Hypothalamus (tissue), 51 donors: ENCODE measurements around the gene UBTD1.
"Not testable (repeated sequence)": the region's sequence is repeated elsewhere in the genome, so short reads cannot be mapped to it uniquely, and the experiment has no call there.

Source experiments
- DNase-seq, 51 donors: peaks; one replicate each; lab custom pipeline; 2025; lab: John Stamatoyannopoulos, UW

UBTD1 gene

GRCh38 chr10:97511711-97512440 lies 13.2 kb downstream of the UBTD1 start:
- DNase-seq: no peak

- no peak for DNase-seq
These were observed 14.3 kb downstream of the UBTD1 start for GRCh38 chr10:97512993-97513392.

GRCh38 chr10:97514344-97514743 lies 15.6 kb downstream of the UBTD1 start:
- DNase-seq: no peak

GRCh38 chr10:97515271-97515978 lies 16.7 kb downstream of the UBTD1 start:
- DNase-seq: no peak

- DNase-seq: no peak
These were observed 18.5 kb downstream of the UBTD1 start for GRCh38 chr10:97517096-97517750.

GRCh38 chr10:97517778-97518300 lies 19.1 kb downstream of the UBTD1 start:
- DNase-seq: no peak

GRCh38 chr10:97518301-97519043 lies 19.7 kb downstream of the UBTD1 start:
- DNase-seq: no peak

- no peak for DNase-seq
These were observed 20.6 kb downstream of the UBTD1 start for GRCh38 chr10:97519342-97519741.

GRCh38 chr10:97520520-97520919 lies 21.8 kb downstream of the UBTD1 start:
- DNase-seq: no peak

GRCh38 chr10:97520978-97521761 lies 22.4 kb downstream of the UBTD1 start:
- DNase-seq: no peak

- DNase-seq: no peak
These were observed 23.3 kb downstream of the UBTD1 start for GRCh38 chr10:97522071-97522470.

- DNase-seq: no peak
These were observed 24.2 kb downstream of the UBTD1 start for GRCh38 chr10:97522937-97523336.

GRCh38 chr10:97525086-97525485 lies 26.4 kb downstream of the UBTD1 start:
- no peak for DNase-seq

- DNase-seq: no peak
These were observed 27.0 kb downstream of the UBTD1 start for GRCh38 chr10:97525683-97526110.

GRCh38 chr10:97528876-97529275 lies 30.2 kb downstream of the UBTD1 start:
- not testable (repeated sequence) for DNase-seq

- DNase-seq: no peak
These were observed 31.2 kb downstream of the UBTD1 start for GRCh38 chr10:97529685-97530465.

GRCh38 chr10:97531401-97531986 lies 32.8 kb downstream of the UBTD1 start:
- no peak for DNase-seq

- peak in 33 of 51 donors; percentile 9 to 82 (median 46) for DNase-seq
These were observed 34.4 kb downstream of the UBTD1 start for GRCh38 chr10:97532935-97533671.
